CD4-positive, alpha-beta T cell (primary cell): Measurements from ENCODE around the gene TAL2. TPM values are rescaled to one million over a fixed set of nuclear protein-coding genes. Genes with fewer than 3 reads are reported as not detected.

Experiments used
- ATAC-seq: fragments of 200-7000 bp; cut with Tn5 transposase; one replicate; pipeline ENCODE4 v1.10.0; 2022; ENCODE audit warnings: mild to moderate bottlenecking; ENCODE audit not compliant: poor library complexity
- CTCF ChIA-PET: fragments of 350-600 bp; sonication (Branson Sonifier 250); formaldehyde crosslinking; loops from one replicate; lab custom pipeline; 2021; ENCODE audit warnings: antibody characterized with exemption, inconsistent platforms; lab: Charles Lee
- POLR2A ChIA-PET: fragments of 350-600 bp; sonication (Branson Sonifier 250); formaldehyde crosslinking; loops from one replicate; lab custom pipeline; 2021; ENCODE audit warnings: antibody characterized with exemption, inconsistent platforms; lab: Charles Lee
- DNase-seq, 14 experiments: peaks; one replicate each; pipeline ENCODE4 v3.0.0-alpha.2; 2013 to 2020; ENCODE audit warnings: mixed read lengths in 2 of 14
- H3K27ac ChIP-seq, 2 donors: one replicate each; pipeline versions ENCODE4 v1.5.1 to v1.7.0; 2013; ENCODE audit warnings: low read length in 2 of 2, low read depth in 1 of 2, mild to moderate bottlenecking in 1 of 2
- H3K27me3 ChIP-seq, 2 experiments: 1 replicate in 1 of 2; 2 replicates in 1 of 2; pipeline versions ENCODE4 v1.6.1 to v1.7.0; 2013; ENCODE audit warnings: low read length in 2 of 2, control low read depth in 1 of 2, mild to moderate bottlenecking in 1 of 2, moderate library complexity in 1 of 2; ENCODE audit not compliant: insufficient read depth in 2 of 2, control insufficient read depth in 1 of 2
- H3K36me3 ChIP-seq: one replicate; pipeline ENCODE4 v1.6.1; 2013; ENCODE audit warnings: low read length, control low read depth; ENCODE audit not compliant: insufficient read depth
- H3K4me1 ChIP-seq: one replicate; pipeline ENCODE4 v1.6.1; 2013; ENCODE audit warnings: low read length, control low read depth; ENCODE audit not compliant: insufficient read depth
- H3K4me3 ChIP-seq: one replicate; pipeline ENCODE4 v1.5.1; 2013; ENCODE audit warnings: mild to moderate bottlenecking, low read length, moderate library complexity
- H3K9me3 ChIP-seq, 2 experiments: 1 replicate in 1 of 2; 2 replicates in 1 of 2; pipeline versions ENCODE4 v1.6.1 to v1.7.0; 2013; ENCODE audit warnings: low read length in 2 of 2, mild to moderate bottlenecking in 2 of 2, control low read depth in 1 of 2, moderate library complexity in 1 of 2; ENCODE audit not compliant: control insufficient read depth in 1 of 2, insufficient read depth in 1 of 2
- H3K27ac Mint-ChIP-seq: one replicate; pipeline ENCODE4 v1.8.0; 2020; ENCODE audit warnings: mixed read lengths
- H3K27me3 Mint-ChIP-seq: one replicate; pipeline ENCODE4 v1.8.0; 2021; ENCODE audit warnings: mixed read lengths
- H3K36me3 Mint-ChIP-seq: one replicate; pipeline ENCODE4 v1.8.0; 2021; ENCODE audit warnings: low read depth, mixed read lengths
- H3K4me1 Mint-ChIP-seq: one replicate; pipeline ENCODE4 v1.8.0; 2021; ENCODE audit warnings: low read depth, mixed read lengths
- H3K4me3 Mint-ChIP-seq: one replicate; pipeline ENCODE4 v1.8.0; 2020; ENCODE audit warnings: mild to moderate bottlenecking, mixed read lengths
- H3K9me3 Mint-ChIP-seq: one replicate; pipeline ENCODE4 v1.8.0; 2020; ENCODE audit warnings: mixed read lengths
- intact Hi-C, 2 experiments: fragments of 100-400 bp; cut with DNase I in 1 of 2; cut with micrococcal nuclease in 1 of 2; formaldehyde crosslinking; loops; one replicate each; pipeline versions ENCODE4 v1.15.1 to v1.9.0; 2023 to 2025; cut with DNase I, micrococcal nuclease
- total RNA-seq, 174 experiments: library from RNA in 2 of 174; stranded (reverse) in 2 of 174; gene quantifications; one replicate each; pipeline ENCODE4 v1.2.3 and lab custom pipeline; 2021 to 2026
- TF ChIP-seq, protein P1 (sequence below): fragments of 200-600 bp; IDR thresholded peaks from one replicate; pipeline ENCODE4 v1.8.0; 2022; ENCODE audit warnings: antibody characterized with exemption, mild to moderate bottlenecking

The TAL2 gene
- total RNA-seq, 2 experiments from 2014 or later: not detected

DNA sequence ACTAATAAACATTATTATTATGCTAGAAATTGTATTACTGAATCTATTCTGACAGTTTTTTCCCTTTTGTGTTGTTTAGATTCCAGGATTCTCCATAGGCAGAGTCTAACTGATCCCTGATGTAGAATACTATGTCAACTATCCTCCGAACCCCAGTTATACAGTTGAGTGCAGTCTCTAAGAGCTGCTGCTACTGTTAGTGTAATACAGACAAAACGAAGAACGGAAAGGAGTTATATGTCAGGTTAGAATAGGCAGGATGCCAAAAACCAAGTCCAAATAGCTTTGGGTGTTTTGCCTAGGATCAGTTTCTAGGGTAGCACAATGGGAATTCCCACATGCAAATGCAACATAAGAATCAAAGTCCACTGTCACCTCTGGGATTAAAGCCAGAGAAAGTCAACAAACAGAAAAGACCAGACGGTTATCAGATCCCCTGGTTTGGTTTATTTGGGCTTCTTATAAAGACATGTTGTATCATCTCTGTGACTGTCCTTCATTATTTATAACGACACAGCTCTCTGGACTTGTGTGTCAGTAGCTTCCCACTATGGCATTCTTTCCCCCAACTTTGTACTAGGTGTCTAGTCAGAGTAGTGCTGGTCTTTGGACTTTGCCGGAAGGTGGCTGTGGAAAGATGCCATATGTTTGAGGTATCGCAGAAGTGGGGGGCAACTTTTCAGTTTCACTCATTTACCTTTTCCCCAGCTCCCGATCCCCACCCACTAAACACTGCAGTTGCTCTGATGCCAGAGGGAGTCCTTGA lies 17.2 kb downstream of the TAL2 start:
- Histone ChIP-seq H3K27ac (no peak overlapping the region), H3K36me3 (no peaks in the 10 kb centered on the region), H3K27me3 (no peaks in the 10 kb centered on the region), H3K9me3 (no peaks in the 10 kb centered on the region), H3K4me3 (no peak overlapping the region), H3K4me1 (no peaks in the 10 kb centered on the region)
- intact Hi-C loops: no loop called here
- no peaks in the 10 kb centered on the region for H3K4me1 Mint-ChIP-seq
- H3K4me3 Mint-ChIP-seq: no peak overlapping the region
- H3K9me3 Mint-ChIP-seq: no peaks in the 10 kb centered on the region
- TF ChIP-seq, protein P1, sequence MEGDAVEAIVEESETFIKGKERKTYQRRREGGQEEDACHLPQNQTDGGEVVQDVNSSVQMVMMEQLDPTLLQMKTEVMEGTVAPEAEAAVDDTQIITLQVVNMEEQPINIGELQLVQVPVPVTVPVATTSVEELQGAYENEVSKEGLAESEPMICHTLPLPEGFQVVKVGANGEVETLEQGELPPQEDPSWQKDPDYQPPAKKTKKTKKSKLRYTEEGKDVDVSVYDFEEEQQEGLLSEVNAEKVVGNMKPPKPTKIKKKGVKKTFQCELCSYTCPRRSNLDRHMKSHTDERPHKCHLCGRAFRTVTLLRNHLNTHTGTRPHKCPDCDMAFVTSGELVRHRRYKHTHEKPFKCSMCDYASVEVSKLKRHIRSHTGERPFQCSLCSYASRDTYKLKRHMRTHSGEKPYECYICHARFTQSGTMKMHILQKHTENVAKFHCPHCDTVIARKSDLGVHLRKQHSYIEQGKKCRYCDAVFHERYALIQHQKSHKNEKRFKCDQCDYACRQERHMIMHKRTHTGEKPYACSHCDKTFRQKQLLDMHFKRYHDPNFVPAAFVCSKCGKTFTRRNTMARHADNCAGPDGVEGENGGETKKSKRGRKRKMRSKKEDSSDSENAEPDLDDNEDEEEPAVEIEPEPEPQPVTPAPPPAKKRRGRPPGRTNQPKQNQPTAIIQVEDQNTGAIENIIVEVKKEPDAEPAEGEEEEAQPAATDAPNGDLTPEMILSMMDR: no peak
- no peaks in the 10 kb centered on the region for H3K36me3 Mint-ChIP-seq
- ATAC-seq (no peak), DNase-seq (no peak)
- POLR2A ChIA-PET: no interaction called here
- no peaks in the 10 kb centered on the region for H3K27me3 Mint-ChIP-seq
- H3K27ac Mint-ChIP-seq: no peak overlapping the region
- CTCF ChIA-PET: no interaction called here

DNA sequence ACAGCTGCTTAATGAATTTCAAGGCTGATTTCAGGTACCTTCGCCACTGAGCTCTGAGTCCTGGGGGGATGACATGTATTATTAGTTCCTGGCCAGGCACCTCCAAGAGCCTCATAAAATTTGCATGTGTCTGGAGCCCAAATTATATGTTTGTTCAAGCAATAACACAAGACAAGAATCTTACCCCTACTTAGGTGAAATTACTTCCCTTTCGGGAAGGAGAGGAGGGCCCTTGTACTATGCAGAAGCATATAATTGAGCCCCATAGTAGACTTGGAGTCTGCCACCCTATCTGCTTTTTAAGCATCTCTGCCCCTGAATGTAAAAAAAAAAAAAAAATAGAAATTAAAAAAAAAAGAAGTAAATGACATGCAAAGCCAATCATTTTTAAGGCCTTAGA lies 19.1 kb downstream of the TAL2 start:
- Histone ChIP-seq H3K36me3 (no peaks in the 10 kb centered on the region), H3K27ac (no peak overlapping the region), H3K4me1 (no peaks in the 10 kb centered on the region), H3K9me3 (no peaks in the 10 kb centered on the region), H3K27me3 (no peaks in the 10 kb centered on the region), H3K4me3 (no peak overlapping the region)
- intact Hi-C loops: no loop called here
- no peaks in the 10 kb centered on the region for H3K27me3 Mint-ChIP-seq
- ChIA-PET CTCF (no interaction called here), POLR2A (no interaction called here)
- H3K4me3 Mint-ChIP-seq: no peak overlapping the region
- no peak overlapping the region for H3K27ac Mint-ChIP-seq
- no peaks in the 10 kb centered on the region for H3K4me1 Mint-ChIP-seq
- H3K36me3 Mint-ChIP-seq: no peaks in the 10 kb centered on the region
- TF ChIP-seq, protein P1: no peak
- DNase-seq: no peak
- ATAC-seq: no peak
- H3K9me3 Mint-ChIP-seq: no peaks in the 10 kb centered on the region

GRCh38 chr9:105681724-105682123 lies 19.5 kb downstream of the TAL2 start:
- Histone ChIP-seq H3K36me3 (no peaks in the 10 kb centered on the region), H3K27me3 (no peaks in the 10 kb centered on the region), H3K27ac (no peak overlapping the region), H3K4me3 (no peak overlapping the region), H3K4me1 (no peaks in the 10 kb centered on the region), H3K9me3 (no peaks in the 10 kb centered on the region)
- Mint-ChIP-seq H3K27me3 (no peaks in the 10 kb centered on the region), H3K9me3 (no peaks in the 10 kb centered on the region), H3K27ac (no peak overlapping the region), H3K4me1 (no peaks in the 10 kb centered on the region), H3K4me3 (no peak overlapping the region), H3K36me3 (no peaks in the 10 kb centered on the region)
- TF ChIP-seq, protein P1: no peak
- no peak for DNase-seq
- CTCF ChIA-PET: no interaction called here
- no peak for ATAC-seq
- intact Hi-C loops: no loop called here
- POLR2A ChIA-PET: no interaction called here
